GM18909 (cell line): Measurements from ENCODE around the gene CADPS.

Experiments used
- ATAC-seq: cut with Tn5 transposase; IDR thresholded peaks from one replicate; pipeline ENCODE4 v1.9.1; 2021; ENCODE audit warnings: mild to moderate bottlenecking; ENCODE audit not compliant: unreplicated experiment, poor library complexity

CADPS gene

DNA sequence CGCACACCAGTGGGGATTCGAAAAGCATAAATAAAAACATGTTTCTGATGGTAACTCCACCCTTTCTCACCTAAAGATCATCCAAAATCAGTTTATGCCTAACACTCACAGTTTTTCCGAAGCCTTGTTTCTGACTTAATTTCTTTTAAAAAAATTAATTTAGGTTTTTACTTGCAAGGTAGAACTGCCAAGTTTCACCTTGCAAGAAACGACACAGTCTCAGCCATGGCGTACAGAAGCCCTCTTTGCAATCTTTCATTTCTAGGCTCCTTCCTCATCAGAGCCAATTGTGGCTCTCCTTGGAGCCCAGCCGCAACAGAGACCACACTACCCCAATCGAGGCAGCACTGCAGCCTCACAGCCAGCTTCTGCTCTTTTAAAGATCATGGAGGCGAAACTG lies 470.9 kb downstream of the CADPS start:
- no peak for ATAC-seq

- ATAC-seq: no peak
These were observed 471.5 kb downstream of the CADPS start for GRCh38 chr3:62403765-62404164.

DNA sequence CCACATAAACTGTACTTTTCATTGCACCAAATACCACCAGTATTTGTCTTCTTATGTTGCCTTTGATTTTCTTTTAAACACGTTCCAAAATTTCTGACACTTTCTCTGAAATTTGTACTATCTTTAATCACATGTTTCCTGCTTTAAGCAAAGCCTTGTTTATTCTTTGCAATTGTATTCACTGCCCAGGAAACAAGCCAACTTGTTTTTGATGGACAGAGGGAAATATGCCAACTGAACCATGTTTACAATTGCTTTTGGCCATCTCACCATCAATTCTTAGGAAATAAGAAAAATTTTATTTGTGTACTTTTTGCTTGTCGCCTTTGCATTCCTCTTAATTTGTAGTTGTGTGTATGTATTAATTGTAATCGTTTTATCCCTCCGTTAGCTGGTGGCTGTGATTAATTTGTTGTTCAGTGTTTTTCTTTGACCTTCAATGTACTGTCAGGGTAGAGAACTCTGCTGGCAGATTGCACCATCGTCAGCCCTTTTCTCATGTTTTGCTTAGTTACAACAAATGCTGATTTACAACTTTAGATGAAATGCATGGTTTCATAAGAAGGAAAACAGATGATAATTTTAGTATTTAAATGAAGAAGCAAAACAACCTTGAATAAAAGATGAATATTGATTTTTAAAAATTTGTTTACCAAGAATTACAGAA lies 482.5 kb downstream of the CADPS start:
- no peak for ATAC-seq

- no peak for ATAC-seq
These were observed 488.0 kb downstream of the CADPS start for GRCh38 chr3:62387251-62387650.

DNA sequence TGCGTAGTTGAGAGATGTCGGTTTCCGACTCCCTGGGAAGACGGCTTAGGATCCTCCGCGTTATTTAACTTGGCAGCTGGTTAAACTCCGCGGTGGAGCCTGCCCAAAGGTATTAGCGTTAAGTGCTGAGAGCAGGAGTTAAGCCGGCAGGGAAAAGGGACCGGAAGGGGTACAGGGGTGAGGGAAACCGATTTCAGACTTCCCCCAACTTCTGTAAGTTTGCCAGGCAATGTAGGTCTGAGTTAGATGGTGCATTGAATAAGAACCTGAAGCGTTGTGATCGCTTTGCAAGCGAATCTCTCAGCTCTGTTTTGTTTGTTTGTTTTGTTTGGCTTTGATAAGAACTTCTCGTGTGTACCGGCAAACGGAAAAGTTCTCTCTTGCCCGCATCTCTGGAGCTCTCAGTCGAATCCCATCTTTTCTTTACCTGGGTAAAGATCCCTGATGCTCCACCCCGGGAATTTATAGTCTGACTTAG lies 495.9 kb downstream of the CADPS start:
- no peak for ATAC-seq

DNA sequence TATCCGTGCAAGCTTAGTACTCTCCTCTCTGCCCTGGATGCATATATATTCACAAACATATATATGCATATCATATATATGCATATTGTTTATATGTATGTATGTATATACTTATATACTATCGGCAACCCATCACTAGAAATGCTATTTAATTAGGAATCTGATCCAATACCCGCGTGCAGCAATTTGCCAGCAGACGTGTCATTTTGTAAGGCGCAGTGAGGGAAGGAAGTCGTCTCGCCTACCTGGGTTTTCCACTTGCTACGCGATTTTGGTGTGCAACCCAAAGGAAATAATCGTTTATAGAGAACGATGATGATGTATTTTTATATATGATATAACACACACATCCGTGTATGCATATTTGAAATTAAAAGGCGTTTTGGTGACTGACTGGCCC lies 496.3 kb downstream of the CADPS start:
- ATAC-seq: no peak

DNA sequence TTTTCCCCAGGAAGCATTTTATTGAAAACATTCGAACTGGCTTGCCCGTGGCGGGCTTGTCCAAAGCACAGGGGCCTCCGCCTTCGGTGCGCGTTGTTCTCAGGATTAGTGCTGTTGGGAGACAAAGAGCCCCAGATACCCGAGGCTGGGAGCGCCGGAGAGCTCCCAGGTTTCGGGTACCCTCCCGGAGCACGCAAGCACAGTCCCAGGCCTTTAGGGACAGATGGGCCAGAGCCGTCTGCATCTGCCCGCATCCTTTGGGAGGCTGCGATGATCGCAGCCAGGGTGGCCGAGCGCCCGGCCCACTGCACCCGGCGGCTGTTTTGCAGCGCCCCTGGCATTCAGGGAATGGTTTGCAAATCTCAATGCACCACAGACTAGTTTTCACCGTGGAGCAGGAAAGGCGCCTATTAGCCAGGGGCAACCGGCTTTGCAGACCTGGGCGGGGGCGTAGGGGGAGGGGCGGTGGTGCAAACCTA lies 496.9 kb downstream of the CADPS start:
- no peak for ATAC-seq

DNA sequence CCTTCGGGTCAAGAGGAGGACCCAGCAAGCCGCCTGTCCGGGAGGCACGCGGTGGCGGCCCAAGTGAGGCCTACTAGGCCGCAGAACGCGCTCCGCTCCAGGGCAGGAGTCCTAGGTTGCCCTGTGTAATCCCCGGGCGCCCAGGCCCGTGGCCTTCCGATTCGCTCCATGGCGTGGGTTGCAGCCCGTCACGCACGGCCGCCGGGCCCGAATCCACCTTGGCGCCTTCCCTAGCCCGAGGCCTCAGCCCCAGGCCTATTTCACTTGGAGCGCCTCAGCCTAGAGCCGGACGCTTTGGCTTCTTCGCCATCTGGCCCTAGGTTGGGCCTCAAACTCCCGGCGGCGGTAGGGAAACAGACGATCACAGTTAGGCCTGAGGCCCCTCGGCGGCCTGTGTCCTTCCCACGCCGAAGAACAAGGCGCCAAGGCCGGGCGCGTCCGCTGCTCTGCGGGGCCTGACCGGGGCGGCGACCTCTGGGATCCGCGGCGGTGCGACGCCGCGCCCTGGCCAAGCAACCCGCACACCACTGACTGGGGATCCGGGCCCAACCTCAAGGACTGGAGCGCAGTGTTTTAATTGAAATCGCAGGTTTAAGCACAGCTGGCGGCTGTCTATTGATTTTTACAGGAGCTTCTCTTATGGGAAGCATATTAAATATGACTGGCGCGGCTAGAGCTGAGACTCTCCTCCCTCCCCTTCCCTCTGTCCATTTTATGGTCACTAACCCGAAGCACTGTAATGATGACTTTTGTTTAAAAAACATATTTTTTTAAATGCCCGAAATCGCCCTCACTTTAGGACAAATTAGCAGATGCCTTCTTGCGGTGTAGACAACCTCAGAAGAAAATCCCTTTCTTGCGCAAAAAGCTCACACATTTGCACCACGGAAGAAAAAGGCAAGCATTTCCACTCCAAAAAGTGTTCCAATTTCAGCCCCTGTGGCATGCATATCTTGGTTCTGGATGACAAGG lies 498.0 kb downstream of the CADPS start:
- ATAC-seq: no peak

DNA sequence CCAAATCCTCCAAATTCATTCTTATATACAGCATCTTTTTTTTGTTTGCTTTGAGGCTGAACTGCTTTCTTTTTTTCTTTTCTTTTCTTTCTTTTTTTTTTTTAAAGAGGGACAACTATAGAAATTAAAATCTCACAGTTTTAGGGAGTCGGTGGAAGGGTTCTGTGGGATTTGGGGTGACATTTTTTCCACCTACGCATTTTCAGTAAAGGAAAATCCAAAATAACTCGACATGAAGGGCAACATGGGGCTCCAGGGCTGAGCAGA lies 498.8 kb downstream of the CADPS start:
- no peak for ATAC-seq

DNA sequence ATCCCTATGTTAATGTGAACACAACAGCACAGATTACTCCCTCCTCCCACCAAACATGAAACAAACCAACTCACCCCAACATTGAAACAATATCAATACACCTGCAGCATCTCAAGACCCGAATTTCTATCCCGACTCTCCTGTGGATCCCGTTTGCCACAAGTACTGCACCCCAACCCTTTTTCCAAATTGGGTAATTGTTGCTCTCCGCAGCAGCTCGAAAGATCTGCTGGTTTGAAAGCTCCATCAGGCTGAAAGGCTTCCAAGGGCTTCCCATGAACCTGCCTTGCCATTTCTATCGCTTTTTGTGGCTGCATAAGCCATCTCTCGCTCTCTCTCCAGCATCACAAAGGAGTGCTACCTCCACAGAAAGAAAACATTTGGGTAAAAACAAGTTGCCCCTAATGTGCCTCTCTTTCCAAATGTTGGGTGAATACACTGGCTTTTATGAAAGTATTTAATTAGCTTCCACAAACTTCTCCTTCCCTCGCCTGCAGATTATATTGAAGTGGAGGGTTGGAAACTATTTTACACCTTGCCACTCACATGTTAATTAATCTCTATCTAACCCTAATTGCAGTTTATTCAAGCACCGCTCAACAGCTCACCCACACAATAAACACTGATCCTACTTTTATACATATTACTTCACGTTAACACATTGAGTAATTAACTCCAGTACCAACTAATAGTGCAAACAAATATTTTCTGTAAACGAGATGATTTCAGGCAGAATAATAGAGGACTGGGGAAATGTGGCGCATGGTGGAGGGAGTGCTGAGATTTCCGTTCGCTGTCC lies 499.4 kb downstream of the CADPS start:
- no peak for ATAC-seq

DNA sequence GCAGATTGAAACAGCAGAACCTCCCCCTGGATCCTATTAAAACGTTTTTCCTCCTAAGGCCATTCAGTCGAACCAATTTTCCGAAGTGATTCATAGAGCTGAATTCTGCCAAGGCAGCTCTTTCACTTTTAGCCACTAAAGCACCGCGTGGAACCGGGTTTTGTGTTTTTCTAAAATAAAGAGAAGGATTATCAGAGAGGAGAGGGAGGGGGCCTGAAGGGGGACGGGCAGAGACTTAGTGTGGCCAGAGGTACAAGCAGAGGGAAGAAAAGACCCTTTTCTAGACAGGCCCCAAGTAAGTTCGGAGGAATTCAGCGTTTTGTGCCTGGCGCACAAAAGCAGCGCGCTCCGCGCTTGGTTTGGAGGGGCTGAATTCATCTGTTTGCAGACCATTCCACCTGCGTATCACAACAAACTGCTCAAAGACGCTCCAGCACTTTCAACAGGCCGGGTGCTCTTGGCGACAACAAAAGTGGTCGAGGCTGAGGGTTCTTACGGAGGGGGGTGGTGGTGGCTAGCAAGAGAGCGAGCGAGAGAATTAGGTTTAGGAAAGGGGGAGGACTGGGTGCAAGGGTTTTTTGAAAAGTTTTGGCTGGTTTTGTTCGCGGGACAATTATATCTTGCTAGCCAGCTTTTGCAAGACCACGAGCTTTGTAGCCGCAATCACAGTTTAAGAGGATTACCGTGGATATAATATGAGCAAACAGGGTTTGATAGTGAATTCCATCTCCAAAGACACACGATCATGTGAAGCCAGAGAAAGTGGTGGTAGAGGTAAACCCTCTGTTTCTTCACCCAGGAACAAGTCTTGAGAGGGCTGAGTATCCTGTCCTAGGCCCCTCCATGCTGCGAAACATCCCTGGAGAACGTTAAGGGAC lies 500.6 kb downstream of the CADPS start:
- no peak for ATAC-seq

DNA sequence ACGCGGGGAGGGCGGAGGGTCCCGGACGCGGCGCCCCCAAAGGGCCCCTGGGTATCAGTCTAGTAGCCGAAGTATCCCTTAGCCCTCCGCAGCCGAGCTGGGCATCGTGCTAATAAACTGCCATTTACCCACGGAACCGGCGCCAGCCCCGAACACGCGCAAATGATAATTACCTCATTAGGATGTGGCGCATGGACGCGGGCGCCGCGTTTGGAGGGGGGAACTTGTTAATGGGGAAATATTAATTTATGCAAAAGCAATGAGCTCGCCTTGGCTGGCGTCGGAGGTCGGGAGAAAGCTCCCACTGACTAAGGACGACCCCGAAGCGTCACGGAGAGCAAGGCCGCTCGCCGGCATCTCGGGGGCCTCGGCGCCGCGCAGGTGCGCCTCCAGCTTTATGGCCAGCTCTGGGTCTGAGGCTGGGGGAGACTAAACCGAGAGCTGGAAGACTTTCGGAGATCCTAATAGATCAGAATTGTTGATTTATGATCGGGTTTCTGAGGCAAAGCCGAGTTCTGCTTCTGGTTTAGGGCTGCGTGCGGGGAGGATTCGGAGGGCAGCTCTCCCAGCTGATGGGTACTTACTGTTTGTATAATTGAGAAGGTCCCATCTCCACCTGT lies 501.4 kb downstream of the CADPS start:
- no peak for ATAC-seq

DNA sequence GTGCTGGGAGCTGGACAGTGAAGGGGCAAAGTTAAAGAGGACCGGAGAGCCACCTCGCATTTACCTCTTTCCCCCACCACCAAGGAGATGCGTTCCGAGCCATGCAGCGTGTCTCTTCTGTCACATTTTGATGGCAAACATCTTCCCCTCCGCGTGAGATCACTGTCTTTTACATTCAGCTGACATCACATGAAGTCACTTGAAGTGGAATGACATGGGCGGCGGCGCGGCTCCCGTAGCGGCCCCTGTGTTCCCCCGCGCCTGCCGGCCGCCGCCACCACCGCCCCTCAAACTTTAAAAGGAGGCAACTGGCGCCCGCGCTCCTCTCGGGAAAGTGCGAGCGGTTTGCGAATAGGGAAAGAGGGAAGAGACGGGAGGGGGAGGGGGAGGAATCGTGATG lies 502.0 kb downstream of the CADPS start, which contains the start of gene FEZF2:
TSS of gene FEZF2 (minus strand) at position 336 of the 400 bp plus-strand sequence. CDS start 682 bp downstream, outside the sequence.
- ATAC-seq: no peak

DNA sequence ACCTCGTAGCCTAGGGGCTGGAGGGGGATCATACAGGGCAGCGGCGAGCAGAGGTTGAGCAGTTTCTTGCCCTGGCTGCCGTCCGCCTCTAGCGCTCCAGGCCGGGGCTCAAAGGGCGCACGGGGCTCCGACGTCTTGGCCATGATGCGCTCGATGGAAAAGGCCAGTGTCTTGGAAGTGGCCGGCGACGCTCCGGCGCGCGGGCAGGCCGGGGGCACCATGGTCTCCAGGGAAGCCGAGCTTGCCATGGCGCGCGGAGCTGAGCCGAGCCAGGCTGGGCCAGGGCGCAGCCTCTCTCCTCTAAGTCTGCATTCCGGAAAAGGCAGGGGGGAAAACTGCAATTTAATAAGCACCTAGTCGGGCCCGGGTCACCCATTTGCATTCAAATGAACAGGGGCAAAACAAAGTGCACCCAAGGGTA lies 502.6 kb downstream of the CADPS start:
- ATAC-seq: no peak

GRCh38 chr3:62371720-62372591 lies 503.3 kb downstream of the CADPS start:
- no peak for ATAC-seq

- ATAC-seq: no peak
These were observed 504.1 kb downstream of the CADPS start for GRCh38 chr3:62370858-62371719.

DNA sequence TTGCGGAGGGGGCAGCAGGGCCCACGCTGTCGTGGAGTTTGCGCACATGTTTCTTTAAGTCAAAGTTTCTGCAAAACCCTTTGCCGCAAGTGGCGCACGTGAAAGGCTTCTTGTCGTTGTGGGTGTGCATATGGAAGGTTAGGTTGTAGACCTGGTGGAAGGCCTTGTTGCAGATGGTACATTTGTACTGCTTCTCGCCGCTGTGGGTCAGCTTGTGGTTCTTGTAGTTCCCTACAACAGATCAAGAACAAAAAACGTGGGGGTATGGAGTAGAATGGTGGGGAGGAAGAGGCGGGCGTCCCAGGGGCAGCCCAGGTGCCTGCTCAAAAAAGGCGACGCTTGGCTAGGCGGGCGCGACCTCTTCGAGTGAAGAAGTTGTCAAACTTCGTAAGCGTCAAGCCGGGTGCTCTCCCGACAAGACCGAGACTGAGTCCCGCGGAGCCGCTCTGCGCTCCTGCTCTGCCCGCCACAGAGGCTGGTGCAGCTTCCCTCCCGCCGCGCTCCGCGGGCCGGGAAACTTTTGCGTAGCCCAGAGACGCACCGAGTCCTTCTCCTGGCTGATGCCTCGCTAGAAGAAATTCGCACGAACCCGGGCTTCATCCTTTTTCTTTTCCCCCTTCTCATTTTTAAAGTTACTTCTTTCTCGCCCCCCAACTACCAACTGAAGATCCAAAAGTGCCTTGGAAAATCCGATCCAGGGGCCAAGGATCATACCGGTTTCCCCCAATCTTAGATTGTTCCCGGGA lies 504.9 kb downstream of the CADPS start:
- no peak for ATAC-seq
